Measurements from ENCODE around the gene SYT14.

SYT14 gene

DNA sequence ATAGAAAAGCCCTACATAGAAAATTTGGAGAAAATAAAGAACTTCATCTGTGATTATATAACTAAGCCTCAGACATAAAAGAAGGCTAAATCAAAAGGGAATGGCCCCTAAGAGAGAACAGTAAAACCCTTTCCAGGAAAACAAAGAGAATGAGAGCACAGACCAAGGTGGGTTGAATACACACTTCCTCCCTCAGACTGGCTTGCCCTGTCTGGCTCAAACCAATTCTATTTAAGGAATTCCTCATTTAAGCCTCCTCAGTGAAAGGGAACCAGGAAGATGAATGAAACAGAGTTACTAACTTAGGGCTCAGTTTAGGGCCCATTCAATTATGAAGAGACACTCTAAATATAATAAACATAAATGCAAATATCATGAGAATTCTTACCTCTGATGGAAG is 10.6 kb upstream of the SYT14 start:
- H3K9ac ChIP-seq, result no peak overlapping the region
- H3K9me3 ChIP-seq (replicated peaks in 1 of 11), result no peaks in the 10 kb centered on the region
- H3K4me3 ChIP-seq, result no peak overlapping the region
- no peaks in the 10 kb centered on the region for H3K27me3 ChIP-seq
- TF ChIP-seq Cebpa-rat (IDR thresholded peaks at IDR 0.05), result no peak
- H3K4me2 ChIP-seq, result 0 out of 22 replicates have a peak overlapping the region, but pooled peaks of 2 of the 11 experiments have one; percentile 3 to 13
- H3K4me1 ChIP-seq, result peaks cover 0 to 9% (median 0%) of the 10 kb centered on the region in 10 experiments; a peak in 3 of 20 replicates
- H3K27ac ChIP-seq, result no peak overlapping the region
- H4K20me1 ChIP-seq, result no peaks in the 10 kb centered on the region
- no peaks in the 10 kb centered on the region for H3K36me3 ChIP-seq

DNA sequence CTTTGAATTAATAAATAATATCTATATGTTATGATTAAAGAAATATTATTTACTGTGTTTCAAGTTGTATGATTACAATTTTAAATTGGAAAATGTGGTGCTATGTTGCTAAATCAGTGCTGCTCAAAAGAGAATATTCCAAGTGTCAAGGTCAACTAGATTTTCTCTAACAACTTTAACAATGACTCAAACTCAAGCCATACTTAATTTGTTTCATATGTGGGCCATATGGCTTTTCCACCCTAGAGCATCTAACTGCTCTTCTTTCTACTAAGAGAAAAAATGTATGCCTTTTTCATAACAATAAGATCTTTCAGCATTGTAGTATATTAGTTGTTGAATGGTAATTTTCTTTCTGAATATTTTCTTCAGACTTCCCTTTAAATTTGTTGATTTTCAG is 8.3 kb upstream of the SYT14 start:
- Histone ChIP-seq H3K36me3 (no peaks in the 10 kb centered on the region), H3K9ac (no peak overlapping the region), H3K27ac (no peak overlapping the region), H3K9me3 (replicated peaks in 1 of 11) (no peaks in the 10 kb centered on the region), H3K4me2 (no peak overlapping the region), H3K27me3 (no peaks in the 10 kb centered on the region), H4K20me1 (no peaks in the 10 kb centered on the region), H3K4me3 (no peak overlapping the region), H3K4me1 (peaks cover 0 to 9% (median 0%) of the 10 kb centered on the region in 10 experiments; a peak in 3 of 20 replicates)
- TF ChIP-seq Cebpa-rat (IDR thresholded peaks at IDR 0.05), result no peak

DNA sequence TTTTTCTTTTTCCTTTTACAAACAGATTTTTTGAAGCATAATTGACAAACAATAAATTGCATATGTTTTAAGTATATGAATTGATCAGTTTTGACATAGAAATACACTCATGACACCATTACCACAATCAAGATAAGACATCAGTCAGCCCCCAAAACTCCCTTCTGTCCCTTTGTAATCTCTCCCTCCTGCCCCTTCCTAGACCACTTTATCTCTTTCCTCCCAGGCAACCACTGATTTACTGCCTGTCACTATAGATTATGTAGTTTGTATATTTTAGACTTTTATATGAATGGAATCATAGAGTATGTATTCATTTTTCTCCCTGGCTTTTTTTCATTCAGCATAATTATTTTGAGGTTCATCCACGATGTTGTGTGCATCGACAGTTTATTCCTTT is 6.9 kb upstream of the SYT14 start:
- Histone ChIP-seq H3K27me3 (no peaks in the 10 kb centered on the region), H3K4me1 (peaks cover 0 to 9% (median 0%) of the 10 kb centered on the region in 10 experiments; a peak in 3 of 20 replicates), H4K20me1 (no peaks in the 10 kb centered on the region), H3K4me3 (no peak overlapping the region), H3K27ac (no peak overlapping the region), H3K4me2 (no peak overlapping the region), H3K9me3 (replicated peaks in 1 of 11) (no peaks in the 10 kb centered on the region), H3K9ac (no peak overlapping the region), H3K36me3 (no peaks in the 10 kb centered on the region)
- no peak for TF ChIP-seq Cebpa-rat (IDR thresholded peaks at IDR 0.05)

DNA sequence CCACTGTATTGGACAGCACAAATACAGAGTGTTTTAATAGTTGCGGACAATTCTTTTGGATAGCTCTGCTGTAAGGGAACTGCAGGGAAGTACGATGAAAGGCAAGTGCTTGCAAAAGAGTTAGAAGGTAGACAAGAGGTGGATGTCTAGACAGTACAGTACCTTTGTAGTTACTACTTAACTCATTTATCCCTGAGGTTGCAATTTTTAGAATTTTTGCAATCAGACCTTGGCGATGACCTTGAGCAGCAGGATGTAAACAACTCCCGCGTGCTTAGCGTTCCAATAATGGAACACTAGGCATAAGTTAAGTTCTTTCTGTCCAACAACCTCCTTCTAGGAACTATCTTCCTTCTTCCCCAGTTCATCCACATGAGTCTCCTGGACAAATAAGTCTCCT is 1.9 kb upstream of the SYT14 start:
- Histone ChIP-seq H3K9ac (no peak overlapping the region), H4K20me1 (no peaks in the 10 kb centered on the region), H3K4me3 (no peak overlapping the region), H3K27me3 (no peaks in the 10 kb centered on the region), H3K27ac (no peak overlapping the region), H3K9me3 (replicated peaks in 1 of 11) (peaks cover 0 to 7% (median 6%) of the 10 kb centered on the region in 11 experiments; a peak in 12 of 22 replicates), H3K4me1 (no peaks in the 10 kb centered on the region), H3K4me2 (no peak overlapping the region), H3K36me3 (no peaks in the 10 kb centered on the region)
- no peak for TF ChIP-seq Cebpa-rat (IDR thresholded peaks at IDR 0.05)

DNA sequence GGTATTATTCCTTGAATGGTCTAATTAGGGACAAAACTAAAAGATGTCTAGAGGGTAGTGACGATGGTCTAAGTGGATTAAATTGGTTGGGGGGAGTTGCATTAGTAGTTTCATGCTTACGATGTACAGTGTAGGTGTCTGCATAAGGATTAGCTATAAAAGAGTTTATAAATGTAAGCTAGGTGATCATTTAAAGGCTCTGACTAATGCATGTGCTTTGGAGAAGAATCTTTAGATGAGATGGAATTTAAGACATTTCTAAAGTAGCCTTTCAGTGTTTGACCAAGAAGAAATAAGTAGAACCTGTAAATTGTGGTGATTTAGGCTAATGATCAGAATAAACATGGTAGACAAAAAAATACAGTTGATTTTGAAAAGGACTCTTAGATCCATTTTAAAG is 7.4 kb downstream of the SYT14 start:
- no peaks in the 10 kb centered on the region for H3K9me3 ChIP-seq (replicated peaks in 1 of 11)
- H3K4me2 ChIP-seq, result no peak overlapping the region
- no peaks in the 10 kb centered on the region for H4K20me1 ChIP-seq
- H3K9ac ChIP-seq, result no peak overlapping the region
- TF ChIP-seq Cebpa-rat (IDR thresholded peaks at IDR 0.05), result no peak
- H3K27ac ChIP-seq, result no peak overlapping the region
- no peaks in the 10 kb centered on the region for H3K36me3 ChIP-seq
- no peaks in the 10 kb centered on the region for H3K4me1 ChIP-seq
- H3K4me3 ChIP-seq, result no peak overlapping the region
- H3K27me3 ChIP-seq, result no peaks in the 10 kb centered on the region

DNA sequence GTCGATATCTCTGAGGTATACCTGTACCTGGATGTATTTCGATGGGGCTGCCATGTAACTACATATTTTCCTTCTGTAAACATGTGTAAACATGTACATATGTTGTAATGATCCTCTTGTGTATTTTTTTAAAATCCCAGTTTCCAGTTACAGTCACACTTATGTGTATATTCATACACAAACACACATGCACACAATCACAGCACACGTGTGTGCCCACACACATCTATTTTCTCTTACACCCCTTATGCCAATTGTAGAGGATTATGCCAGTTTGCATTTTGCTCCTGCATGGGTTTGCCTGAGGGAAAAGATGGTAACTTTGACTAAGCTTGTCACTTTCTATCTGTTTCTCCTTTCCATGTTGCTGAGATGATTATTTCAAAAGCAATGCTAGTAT is 10.1 kb downstream of the SYT14 start:
- Histone ChIP-seq H3K27ac (no peak overlapping the region), H3K27me3 (no peaks in the 10 kb centered on the region), H3K4me2 (no peak overlapping the region), H3K9ac (no peak overlapping the region), H3K4me1 (no peaks in the 10 kb centered on the region), H4K20me1 (no peaks in the 10 kb centered on the region), H3K9me3 (replicated peaks in 1 of 11) (no peaks in the 10 kb centered on the region), H3K4me3 (no peak overlapping the region), H3K36me3 (no peaks in the 10 kb centered on the region)
- no peak for TF ChIP-seq Cebpa-rat (IDR thresholded peaks at IDR 0.05)

DNA sequence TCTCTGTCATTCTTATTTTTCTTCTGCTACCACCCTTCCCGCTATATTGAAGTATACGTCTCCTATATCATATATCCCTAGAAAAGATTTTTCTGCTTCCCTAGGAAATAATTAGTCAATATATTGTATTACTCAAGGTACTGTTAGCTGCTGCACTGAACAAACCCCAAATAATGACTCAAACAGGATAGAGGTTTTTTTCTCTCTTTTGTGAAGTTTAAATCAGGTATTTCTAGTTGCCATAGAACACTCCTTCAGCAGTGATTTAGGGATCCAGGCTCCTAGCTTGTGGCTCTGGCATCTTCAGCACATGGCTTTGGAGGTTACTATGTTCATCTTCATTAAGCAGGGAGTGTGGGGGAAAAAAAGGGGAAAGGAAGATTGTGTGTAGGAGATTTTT is 18.1 kb downstream of the SYT14 start:
- Histone ChIP-seq H3K27ac (no peak overlapping the region), H4K20me1 (no peaks in the 10 kb centered on the region), H3K4me1 (no peaks in the 10 kb centered on the region), H3K9ac (no peak overlapping the region), H3K4me3 (no peak overlapping the region), H3K9me3 (replicated peaks in 1 of 11) (no peaks in the 10 kb centered on the region; a peak in 1 of 22 replicates), H3K4me2 (no peak overlapping the region), H3K27me3 (no peaks in the 10 kb centered on the region), H3K36me3 (no peaks in the 10 kb centered on the region)
- TF ChIP-seq Cebpa-rat (IDR thresholded peaks at IDR 0.05), result no peak

DNA sequence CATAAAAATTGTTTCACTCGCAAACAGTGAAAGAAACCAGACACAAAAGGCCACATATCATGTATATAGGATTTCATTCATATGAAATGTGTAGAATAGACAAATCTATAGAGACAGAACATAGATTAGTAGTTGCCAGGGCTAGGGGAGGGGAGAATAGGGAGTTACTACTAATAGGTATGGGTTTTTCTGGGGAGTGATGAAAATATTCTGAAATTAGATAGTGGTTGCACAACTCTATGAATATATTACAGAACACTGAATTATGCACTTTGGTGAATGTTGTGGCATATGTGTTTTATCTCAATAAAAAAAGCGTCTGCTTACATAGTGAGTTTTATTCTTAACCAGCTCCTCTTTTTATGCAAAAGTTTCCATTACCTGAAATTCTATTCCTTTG is 21.6 kb downstream of the SYT14 start:
- Histone ChIP-seq H3K36me3 (no peaks in the 10 kb centered on the region), H3K4me2 (no peak overlapping the region), H4K20me1 (no peaks in the 10 kb centered on the region), H3K27me3 (no peaks in the 10 kb centered on the region), H3K4me3 (no peak overlapping the region), H3K9ac (no peak overlapping the region), H3K4me1 (no peaks in the 10 kb centered on the region), H3K27ac (no peak overlapping the region), H3K9me3 (replicated peaks in 1 of 11) (no peaks in the 10 kb centered on the region; a peak in 1 of 22 replicates)
- TF ChIP-seq Cebpa-rat (IDR thresholded peaks at IDR 0.05), result no peak

DNA sequence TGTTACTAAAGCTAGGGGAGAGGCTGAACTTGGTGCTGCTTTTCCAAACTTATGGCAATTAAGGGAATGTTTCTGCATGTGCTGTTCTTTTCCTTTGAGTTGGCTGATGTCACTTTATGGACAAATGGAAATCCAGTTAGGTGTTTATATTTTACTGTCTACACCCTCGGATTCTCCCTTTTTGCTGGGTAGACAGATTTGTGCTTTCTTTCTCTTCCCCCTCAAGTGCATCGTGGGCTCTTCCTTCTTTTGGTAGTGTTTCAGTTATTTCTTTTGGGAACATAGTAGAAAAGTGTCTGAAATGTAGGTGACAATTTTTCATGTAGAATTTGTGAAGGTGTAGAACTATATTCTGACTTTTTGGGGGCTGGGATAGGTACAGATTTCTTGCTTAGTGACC is 22.9 kb downstream of the SYT14 start:
- H3K4me2 ChIP-seq, result no peak overlapping the region
- H3K4me3 ChIP-seq, result no peak overlapping the region
- H3K36me3 ChIP-seq, result no peaks in the 10 kb centered on the region
- no peaks in the 10 kb centered on the region for H3K4me1 ChIP-seq
- TF ChIP-seq Cebpa-rat (IDR thresholded peaks at IDR 0.05), result no peak
- H3K9ac ChIP-seq, result no peak overlapping the region
- H4K20me1 ChIP-seq, result no peaks in the 10 kb centered on the region
- no peak overlapping the region for H3K27ac ChIP-seq
- no peaks in the 10 kb centered on the region for H3K9me3 ChIP-seq (replicated peaks in 1 of 11)
- H3K27me3 ChIP-seq, result no peaks in the 10 kb centered on the region

DNA sequence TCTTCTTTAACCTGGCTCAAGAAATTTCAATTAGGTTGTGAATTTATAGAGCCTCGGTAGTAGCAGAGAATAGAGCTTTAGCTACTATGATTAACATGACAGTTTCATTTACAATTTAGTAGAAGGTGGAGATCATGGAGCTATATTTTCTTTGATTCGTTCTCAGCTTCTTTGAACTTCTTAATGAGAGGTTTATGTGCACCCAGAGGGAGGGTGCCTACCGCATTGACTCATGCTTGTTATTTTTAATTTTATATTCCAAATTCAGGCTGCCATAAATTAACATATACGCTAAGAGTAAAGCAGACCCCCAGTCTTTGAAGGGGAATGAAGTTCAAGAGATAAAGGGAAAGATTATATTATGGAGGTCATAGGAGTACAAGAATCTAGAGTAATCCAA is 24.4 kb downstream of the SYT14 start:
- H3K27ac ChIP-seq, result no peak overlapping the region
- H3K4me2 ChIP-seq, result no peak overlapping the region
- TF ChIP-seq Cebpa-rat (IDR thresholded peaks at IDR 0.05), result no peak
- no peaks in the 10 kb centered on the region for H3K4me1 ChIP-seq
- no peaks in the 10 kb centered on the region for H4K20me1 ChIP-seq
- no peaks in the 10 kb centered on the region for H3K9me3 ChIP-seq (replicated peaks in 1 of 11)
- no peaks in the 10 kb centered on the region for H3K36me3 ChIP-seq
- H3K9ac ChIP-seq, result no peak overlapping the region
- H3K4me3 ChIP-seq, result no peak overlapping the region
- H3K27me3 ChIP-seq, result no peaks in the 10 kb centered on the region

DNA sequence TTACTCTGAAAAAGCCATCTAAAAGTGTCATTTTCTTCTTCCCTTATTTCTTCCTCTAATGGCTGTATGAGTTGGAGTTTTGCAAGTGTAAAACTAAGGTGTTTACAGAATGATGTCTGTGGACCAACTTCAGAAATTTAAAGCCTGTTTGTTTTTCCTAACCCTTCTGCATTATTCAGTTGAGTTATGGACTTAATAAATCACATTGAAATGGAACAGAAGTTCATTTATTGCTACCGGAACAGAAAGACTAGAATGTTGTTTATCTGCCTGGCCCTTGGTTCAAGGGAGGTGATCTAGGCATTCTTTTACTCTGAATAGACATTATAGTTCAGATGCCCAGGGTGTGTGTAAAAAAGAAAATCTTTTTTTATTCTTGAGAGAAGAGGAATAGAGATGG is 24.8 kb downstream of the SYT14 start:
- Histone ChIP-seq H3K4me2 (no peak overlapping the region), H3K4me1 (no peaks in the 10 kb centered on the region), H4K20me1 (no peaks in the 10 kb centered on the region), H3K9ac (no peak overlapping the region), H3K9me3 (replicated peaks in 1 of 11) (no peaks in the 10 kb centered on the region), H3K4me3 (no peak overlapping the region), H3K36me3 (no peaks in the 10 kb centered on the region), H3K27ac (no peak overlapping the region), H3K27me3 (no peaks in the 10 kb centered on the region)
- TF ChIP-seq Cebpa-rat (IDR thresholded peaks at IDR 0.05), result no peak
